Activated CD8-positive, alpha-beta memory T cell treated with anti-CD3 and anti-CD28 coated beads, Interleukin-2, amount 50 U/mL, for 1 hour (primary cell): ENCODE data around the gene MEGF11.

Experiments used
- DNase-seq: peaks from one replicate; pipeline ENCODE4 v3.0.0-alpha.2; 2020; ENCODE audit errors: extremely low read depth

MEGF11 gene

DNA sequence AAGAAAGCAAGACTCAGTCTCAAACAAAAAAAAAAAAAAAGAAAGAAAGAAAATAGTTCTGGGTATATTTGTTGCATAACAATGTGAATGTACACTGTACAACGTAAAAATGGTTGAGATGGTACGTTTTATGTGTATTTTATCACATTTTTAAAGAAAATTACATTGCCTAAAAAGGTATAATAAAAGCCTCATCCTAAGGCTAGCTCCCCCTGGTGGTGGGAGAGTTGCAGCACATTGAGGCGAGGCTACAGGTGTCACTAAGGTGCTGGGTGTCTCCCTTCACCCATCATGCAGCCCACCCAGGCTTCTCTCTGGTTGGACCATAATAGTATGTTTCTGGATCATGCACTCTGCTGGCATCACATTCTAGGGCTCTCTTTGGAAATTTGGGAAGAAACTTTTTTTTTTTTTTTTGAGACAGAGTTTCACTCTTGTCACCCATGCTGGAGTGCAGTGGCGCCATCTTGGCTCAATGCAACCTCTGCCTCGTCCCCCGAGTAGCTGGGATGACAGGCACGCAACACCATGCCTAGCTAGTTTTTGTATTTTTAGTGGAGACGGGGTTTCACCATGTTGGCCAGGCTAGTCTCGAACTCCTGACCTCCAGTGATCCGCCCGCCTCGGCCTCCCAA, 396.6 kb downstream of the MEGF11 start:
- peak; percentile 59 for DNase-seq

GRCh38 chr15:65851981-65852380, 401.6 kb downstream of the MEGF11 start:
- DNase-seq, result no peak

DNA sequence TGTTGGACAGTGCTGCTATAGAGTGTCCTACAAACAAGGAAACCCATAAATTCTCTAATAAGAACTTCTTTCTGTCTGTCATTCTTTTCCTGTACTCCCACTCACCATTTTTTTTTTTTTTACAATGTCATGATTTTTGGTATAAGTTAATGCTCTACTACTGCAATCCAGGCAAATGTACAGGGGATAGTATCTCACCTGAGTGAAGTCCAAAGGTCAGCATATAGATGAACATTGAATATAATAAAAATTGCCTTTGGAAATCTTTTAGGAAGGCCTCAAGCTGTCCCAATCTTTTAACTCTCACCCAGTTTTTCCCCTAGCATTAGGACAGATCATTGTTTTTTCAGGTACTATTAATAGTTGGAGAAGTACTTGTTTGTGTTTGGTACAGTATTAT, 405.6 kb downstream of the MEGF11 start:
- DNase-seq, result no peak

- no peak for DNase-seq
These were observed 407.6 kb downstream of the MEGF11 start for GRCh38 chr15:65845826-65846519.
